ENCODE data around the gene ANTXR2.
A peak's percentile ranks its signal among the peaks of the same experiment; 100 is the strongest.

ANTXR2 gene

DNA sequence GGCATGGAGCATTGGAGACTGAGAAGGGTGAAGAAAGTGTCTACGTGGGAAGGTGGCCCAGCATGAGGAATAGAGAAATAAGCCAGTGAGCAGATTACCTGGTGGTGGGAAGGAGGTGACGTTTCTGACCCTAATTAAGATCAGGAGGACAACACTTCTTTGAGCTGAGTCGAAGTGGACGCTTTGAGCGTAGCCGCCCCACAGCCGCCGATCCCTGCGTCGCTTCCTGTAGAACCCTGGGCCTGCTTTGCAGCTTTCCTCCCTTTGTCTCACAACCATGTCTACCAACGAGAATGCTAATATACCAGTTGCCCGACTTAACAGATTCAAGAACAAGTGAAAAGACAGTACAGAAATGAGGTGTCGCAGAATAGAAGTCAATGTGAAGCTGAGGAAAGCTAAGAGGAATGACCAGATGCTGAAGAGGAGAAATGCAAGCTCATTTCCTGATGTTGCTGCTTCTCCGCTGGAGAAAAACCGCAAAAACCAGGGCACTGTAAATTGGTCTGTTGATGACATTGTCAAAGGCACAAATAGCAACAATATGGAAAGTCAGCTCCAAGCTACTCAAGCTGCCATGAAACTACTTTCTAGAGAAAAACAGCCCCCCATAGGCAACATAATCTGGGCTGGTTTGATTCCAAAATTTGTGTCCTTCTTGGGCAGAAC is 6.4 kb upstream of the ANTXR2 start:
- Histone ChIP-seq H3K27me3 (ENCODE audit: insufficient read depth, poor library complexity, severe bottlenecking) (no peaks in the 10 kb centered on the region), H3K27ac (ENCODE audit: poor library complexity, severe bottlenecking) (peak overlapping the region; percentile 80), H3K36me3 (ENCODE audit: low read depth) (no peaks in the 10 kb centered on the region), H3K4me3 (ENCODE audit: severe bottlenecking) (no peak overlapping the region), H3K4me1 (ENCODE audit: insufficient read depth, poor library complexity, severe bottlenecking) (peaks cover 29% of the 10 kb centered on the region), H3K9me3 (ENCODE audit: severe bottlenecking) (no peaks in the 10 kb centered on the region)
- TF ChIP-seq, protein P1, sequence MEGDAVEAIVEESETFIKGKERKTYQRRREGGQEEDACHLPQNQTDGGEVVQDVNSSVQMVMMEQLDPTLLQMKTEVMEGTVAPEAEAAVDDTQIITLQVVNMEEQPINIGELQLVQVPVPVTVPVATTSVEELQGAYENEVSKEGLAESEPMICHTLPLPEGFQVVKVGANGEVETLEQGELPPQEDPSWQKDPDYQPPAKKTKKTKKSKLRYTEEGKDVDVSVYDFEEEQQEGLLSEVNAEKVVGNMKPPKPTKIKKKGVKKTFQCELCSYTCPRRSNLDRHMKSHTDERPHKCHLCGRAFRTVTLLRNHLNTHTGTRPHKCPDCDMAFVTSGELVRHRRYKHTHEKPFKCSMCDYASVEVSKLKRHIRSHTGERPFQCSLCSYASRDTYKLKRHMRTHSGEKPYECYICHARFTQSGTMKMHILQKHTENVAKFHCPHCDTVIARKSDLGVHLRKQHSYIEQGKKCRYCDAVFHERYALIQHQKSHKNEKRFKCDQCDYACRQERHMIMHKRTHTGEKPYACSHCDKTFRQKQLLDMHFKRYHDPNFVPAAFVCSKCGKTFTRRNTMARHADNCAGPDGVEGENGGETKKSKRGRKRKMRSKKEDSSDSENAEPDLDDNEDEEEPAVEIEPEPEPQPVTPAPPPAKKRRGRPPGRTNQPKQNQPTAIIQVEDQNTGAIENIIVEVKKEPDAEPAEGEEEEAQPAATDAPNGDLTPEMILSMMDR (IDR thresholded peaks at IDR 0.05; ENCODE audit: poor library complexity, severe bottlenecking) = no peak
- ATAC-seq (ENCODE audit: low read depth) (no peak), DNase-seq (ENCODE audit: low spot score) (no peak)

DNA sequence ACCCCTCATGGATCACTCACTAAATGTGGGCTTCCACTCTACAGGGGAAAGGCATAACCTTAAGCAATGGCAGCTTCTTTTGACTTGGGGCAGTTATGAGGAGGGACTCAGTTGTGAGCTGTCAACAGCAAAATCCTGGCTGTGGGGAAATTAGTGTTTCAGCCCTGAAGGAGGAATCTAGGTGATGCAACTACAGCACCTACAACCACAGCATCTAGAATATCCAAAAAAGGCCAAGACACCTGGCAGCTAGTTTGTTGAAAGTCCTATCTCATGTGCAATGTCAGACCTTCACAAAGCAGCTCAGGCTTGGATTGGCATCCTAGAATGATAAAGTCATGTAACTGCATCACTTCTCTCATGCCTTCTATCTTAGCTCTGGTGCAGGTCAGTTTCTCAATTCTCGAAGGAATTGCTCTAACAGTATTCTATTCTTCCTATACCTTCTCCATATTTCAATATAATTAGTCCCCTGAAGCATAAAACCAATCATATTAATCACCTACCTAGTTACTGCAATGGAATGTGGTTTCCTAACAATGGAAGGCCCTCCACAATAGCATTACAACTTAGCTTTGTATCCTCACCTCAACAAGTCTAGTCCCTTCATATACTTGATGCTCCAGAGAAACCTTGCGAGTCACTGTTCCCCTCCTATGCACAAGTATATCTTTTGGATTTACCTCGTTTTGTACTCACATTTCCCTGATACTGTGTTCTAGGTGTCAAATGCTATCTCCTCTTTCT is 5.5 kb upstream of the ANTXR2 start:
- TF ChIP-seq, protein P1 (IDR thresholded peaks at IDR 0.05; ENCODE audit: poor library complexity, severe bottlenecking) = no peak
- ATAC-seq (ENCODE audit: low read depth) (peak; percentile 70), DNase-seq (ENCODE audit: low spot score) (no peak)
- Histone ChIP-seq H3K4me1 (ENCODE audit: insufficient read depth, poor library complexity, severe bottlenecking) (peaks cover 38% of the 10 kb centered on the region), H3K4me3 (ENCODE audit: severe bottlenecking) (no peak overlapping the region), H3K27ac (ENCODE audit: poor library complexity, severe bottlenecking) (peak overlapping the region; percentile 80), H3K27me3 (ENCODE audit: insufficient read depth, poor library complexity, severe bottlenecking) (no peaks in the 10 kb centered on the region), H3K9me3 (ENCODE audit: severe bottlenecking) (no peaks in the 10 kb centered on the region), H3K36me3 (ENCODE audit: low read depth) (no peaks in the 10 kb centered on the region)

DNA sequence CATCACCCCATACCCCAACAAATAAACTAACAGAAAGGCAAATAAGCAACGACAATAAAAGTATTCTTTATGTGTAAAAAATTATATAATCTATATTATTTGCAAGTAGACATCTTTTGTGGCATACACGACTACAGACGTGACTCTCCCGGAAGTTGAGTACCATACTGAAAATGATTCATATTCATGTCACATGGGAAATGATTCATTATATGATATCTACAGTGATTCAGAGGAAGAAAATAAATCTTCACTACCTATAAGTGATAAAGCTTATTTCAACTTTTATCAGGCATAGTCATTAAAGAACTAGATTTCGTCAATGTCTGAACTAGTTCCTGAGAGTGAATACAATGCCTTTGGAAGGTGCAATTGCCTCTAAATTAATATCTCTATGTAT is 4.6 kb upstream of the ANTXR2 start:
- DNase-seq (ENCODE audit: low spot score) = no peak
- peaks cover 40% of the 10 kb centered on the region for H3K4me1 ChIP-seq (ENCODE audit: insufficient read depth, poor library complexity, severe bottlenecking)
- TF ChIP-seq, protein P1 (IDR thresholded peaks at IDR 0.05; ENCODE audit: poor library complexity, severe bottlenecking) = no peak
- no peaks in the 10 kb centered on the region for H3K9me3 ChIP-seq (ENCODE audit: severe bottlenecking)
- H3K27me3 ChIP-seq (ENCODE audit: insufficient read depth, poor library complexity, severe bottlenecking) = no peaks in the 10 kb centered on the region
- peak overlapping the region; percentile 80 for H3K27ac ChIP-seq (ENCODE audit: poor library complexity, severe bottlenecking)
- no peaks in the 10 kb centered on the region for H3K36me3 ChIP-seq (ENCODE audit: low read depth)
- no peak overlapping the region for H3K4me3 ChIP-seq (ENCODE audit: severe bottlenecking)
- ATAC-seq (ENCODE audit: low read depth) = peak; percentile 32

DNA sequence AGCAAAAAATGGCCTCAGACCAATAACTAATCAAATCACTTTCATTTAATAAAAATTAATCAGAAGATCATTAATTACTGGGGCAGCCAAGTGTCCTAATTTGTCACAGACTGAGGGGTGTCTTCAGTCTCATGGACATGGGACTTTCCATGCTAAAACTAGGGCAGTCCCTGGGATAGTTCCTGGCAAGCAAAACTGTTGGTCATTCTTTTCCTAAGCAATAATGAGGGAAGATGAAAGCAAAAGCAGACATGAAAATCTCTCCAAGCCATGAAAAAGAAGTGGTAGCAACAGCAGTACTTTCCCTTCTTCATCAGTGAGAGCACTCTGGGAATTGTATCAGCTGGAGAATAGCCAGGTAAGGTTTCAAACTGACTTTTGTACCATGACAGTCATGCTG is 3.7 kb upstream of the ANTXR2 start:
- TF ChIP-seq, protein P1 (IDR thresholded peaks at IDR 0.05; ENCODE audit: poor library complexity, severe bottlenecking) = no peak
- H3K36me3 ChIP-seq (ENCODE audit: low read depth) = no peaks in the 10 kb centered on the region
- peak overlapping the region; percentile 80 for H3K27ac ChIP-seq (ENCODE audit: poor library complexity, severe bottlenecking)
- DNase-seq (ENCODE audit: low spot score) (no peak), ATAC-seq (ENCODE audit: low read depth) (no peak)
- H3K27me3 ChIP-seq (ENCODE audit: insufficient read depth, poor library complexity, severe bottlenecking) = no peaks in the 10 kb centered on the region
- no peaks in the 10 kb centered on the region for H3K9me3 ChIP-seq (ENCODE audit: severe bottlenecking)
- no peak overlapping the region for H3K4me3 ChIP-seq (ENCODE audit: severe bottlenecking)
- H3K4me1 ChIP-seq (ENCODE audit: insufficient read depth, poor library complexity, severe bottlenecking) = peaks cover 40% of the 10 kb centered on the region
